ENCODE measurements around the gene MAPRE2. TPM values are rescaled to one million over a fixed set of nuclear protein-coding genes. Genes with fewer than 3 reads are reported as not detected.

Gene MAPRE2
- total RNA-seq, 1 donor from 2014 or later = 22.4 TPM

- Histone ChIP-seq H3K4me1 (no peaks in the 10 kb centered on the region), H3K9me3 (no peaks in the 10 kb centered on the region), H3K36me3 (peaks cover 20 to 64% of the 10 kb centered on the region in 2 donors), H3K4me3 (no peak overlapping the region), H3K27me3 (no peaks in the 10 kb centered on the region), H3K27ac (no peak overlapping the region)
- intact Hi-C loops (cut with DNase I) = no loop called here
- TF ChIP-seq, protein P1, sequence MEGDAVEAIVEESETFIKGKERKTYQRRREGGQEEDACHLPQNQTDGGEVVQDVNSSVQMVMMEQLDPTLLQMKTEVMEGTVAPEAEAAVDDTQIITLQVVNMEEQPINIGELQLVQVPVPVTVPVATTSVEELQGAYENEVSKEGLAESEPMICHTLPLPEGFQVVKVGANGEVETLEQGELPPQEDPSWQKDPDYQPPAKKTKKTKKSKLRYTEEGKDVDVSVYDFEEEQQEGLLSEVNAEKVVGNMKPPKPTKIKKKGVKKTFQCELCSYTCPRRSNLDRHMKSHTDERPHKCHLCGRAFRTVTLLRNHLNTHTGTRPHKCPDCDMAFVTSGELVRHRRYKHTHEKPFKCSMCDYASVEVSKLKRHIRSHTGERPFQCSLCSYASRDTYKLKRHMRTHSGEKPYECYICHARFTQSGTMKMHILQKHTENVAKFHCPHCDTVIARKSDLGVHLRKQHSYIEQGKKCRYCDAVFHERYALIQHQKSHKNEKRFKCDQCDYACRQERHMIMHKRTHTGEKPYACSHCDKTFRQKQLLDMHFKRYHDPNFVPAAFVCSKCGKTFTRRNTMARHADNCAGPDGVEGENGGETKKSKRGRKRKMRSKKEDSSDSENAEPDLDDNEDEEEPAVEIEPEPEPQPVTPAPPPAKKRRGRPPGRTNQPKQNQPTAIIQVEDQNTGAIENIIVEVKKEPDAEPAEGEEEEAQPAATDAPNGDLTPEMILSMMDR (IDR thresholded peaks at IDR 0.05) = no peak
- no peak for DNase-seq (ENCODE audit: low spot score in 2 of 2)
Observed at GRCh38 chr18:35136885-35137284, 95.7 kb downstream of the MAPRE2 start.

DNA sequence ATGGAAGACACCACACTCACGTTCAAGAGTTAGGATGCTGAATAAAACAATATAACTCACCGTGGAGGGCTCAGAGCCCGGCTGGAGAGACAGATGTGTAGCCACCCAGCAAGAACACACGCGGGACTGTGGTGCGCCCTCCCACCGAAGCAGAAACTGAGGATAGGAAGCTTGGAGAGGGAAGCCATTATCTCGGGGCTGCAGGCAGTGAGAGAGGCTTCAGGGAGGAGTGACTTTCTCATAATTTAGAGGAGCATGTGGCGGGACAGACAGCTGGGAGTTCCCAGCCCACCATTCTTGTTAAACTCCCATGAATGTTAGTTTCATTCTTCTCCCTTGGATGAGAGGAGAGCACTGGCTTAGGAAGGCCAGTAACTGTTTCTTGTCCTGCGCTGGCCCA is 96.4 kb downstream of the MAPRE2 start:
- Histone ChIP-seq H3K36me3 (peaks cover 20 to 59% of the 10 kb centered on the region in 2 donors), H3K4me3 (no peak overlapping the region), H3K27ac (no peak overlapping the region), H3K27me3 (no peaks in the 10 kb centered on the region), H3K9me3 (no peaks in the 10 kb centered on the region), H3K4me1 (no peaks in the 10 kb centered on the region)
- intact Hi-C loops (cut with DNase I) = no loop called here
- TF ChIP-seq, protein P1 (IDR thresholded peaks at IDR 0.05) = no peak
- no peak for DNase-seq (ENCODE audit: low spot score in 2 of 2)

DNA sequence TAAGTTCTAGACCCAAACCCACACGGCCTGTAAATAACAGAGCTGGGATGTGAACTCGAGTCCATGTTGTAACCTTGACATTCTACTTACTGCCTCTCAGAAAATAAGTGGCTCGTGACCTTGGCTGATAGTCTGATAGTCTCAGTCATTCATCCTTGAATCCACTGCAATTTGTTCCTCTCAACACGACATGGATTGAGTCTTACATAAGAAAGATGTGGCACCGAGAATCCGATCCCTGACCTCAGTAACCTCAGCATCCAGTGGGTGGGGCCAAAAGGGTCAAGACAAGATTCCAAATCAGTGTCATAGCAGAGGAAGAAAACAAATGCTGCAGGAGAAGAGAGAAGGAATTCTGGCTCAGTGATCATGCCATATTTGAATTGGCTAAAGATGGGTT is 97.6 kb downstream of the MAPRE2 start:
- Histone ChIP-seq H3K36me3 (peaks cover 20 to 47% of the 10 kb centered on the region in 2 donors), H3K9me3 (no peaks in the 10 kb centered on the region), H3K27ac (no peak overlapping the region), H3K27me3 (no peaks in the 10 kb centered on the region), H3K4me1 (no peaks in the 10 kb centered on the region), H3K4me3 (no peak overlapping the region)
- DNase-seq (ENCODE audit: low spot score in 2 of 2) = no peak
- intact Hi-C loops (cut with DNase I) = no loop called here
- TF ChIP-seq, protein P1 (IDR thresholded peaks at IDR 0.05) = no peak

DNA sequence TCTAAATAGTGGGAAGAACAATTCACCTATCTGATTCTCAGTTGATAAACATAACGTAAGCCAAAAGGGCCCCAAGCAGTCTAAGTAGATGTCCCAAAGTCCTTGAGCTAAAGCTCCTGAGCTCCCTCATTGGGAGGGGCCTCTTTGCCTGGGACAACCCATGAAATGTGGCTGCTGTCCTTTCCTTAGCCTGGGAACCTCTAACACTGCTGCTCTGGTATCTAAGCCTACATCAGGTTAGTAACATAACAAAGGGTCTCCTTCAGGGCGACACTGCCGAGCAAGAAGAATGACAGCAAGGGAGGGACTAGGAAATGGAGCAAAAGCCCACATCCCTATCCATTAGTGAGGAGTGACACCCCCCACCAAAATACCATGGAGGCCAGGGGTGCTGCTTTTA is 98.3 kb downstream of the MAPRE2 start:
- no peak overlapping the region for H3K4me3 ChIP-seq
- H3K27ac ChIP-seq = no peak overlapping the region
- TF ChIP-seq, protein P1 (IDR thresholded peaks at IDR 0.05) = no peak
- DNase-seq (ENCODE audit: low spot score in 2 of 2) = no peak
- H3K4me1 ChIP-seq = no peaks in the 10 kb centered on the region
- H3K27me3 ChIP-seq = no peaks in the 10 kb centered on the region
- H3K9me3 ChIP-seq = no peaks in the 10 kb centered on the region
- H3K36me3 ChIP-seq = peaks cover 16 to 42% of the 10 kb centered on the region in 2 donors
- intact Hi-C loops (cut with DNase I) = no loop called here

DNA sequence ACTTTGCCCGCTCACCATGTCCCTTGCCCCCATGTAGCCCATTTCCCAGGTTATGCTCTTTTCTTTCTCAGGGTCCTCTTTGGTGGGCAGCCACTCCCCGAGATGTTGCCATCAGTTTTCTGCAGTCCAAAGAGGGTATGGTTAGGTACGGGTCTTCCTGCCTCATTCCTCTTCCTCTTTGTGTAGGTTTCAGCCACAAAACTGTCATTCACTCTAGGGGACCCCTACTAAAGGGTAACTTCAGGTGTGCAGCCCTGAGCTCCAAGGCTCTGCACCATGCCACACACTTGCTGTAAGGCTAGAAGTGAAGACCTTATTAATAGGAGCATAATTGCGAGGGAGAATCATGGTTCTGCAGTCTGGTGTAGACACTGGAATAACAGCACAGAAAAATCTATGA is 99.9 kb downstream of the MAPRE2 start:
- H3K27me3 ChIP-seq = no peaks in the 10 kb centered on the region
- no peak overlapping the region for H3K27ac ChIP-seq
- peaks cover 10 to 35% of the 10 kb centered on the region in 2 donors for H3K36me3 ChIP-seq
- no peak for DNase-seq (ENCODE audit: low spot score in 2 of 2)
- TF ChIP-seq, protein P1 (IDR thresholded peaks at IDR 0.05) = no peak
- no peaks in the 10 kb centered on the region for H3K4me1 ChIP-seq
- no peak overlapping the region for H3K4me3 ChIP-seq
- H3K9me3 ChIP-seq = no peaks in the 10 kb centered on the region
- intact Hi-C loops (cut with DNase I) = no loop called here
